ENCODE data around the gene PKP3. TPM values are rescaled to one million over a fixed set of nuclear protein-coding genes. Genes with fewer than 3 reads are reported as not detected.
A peak's percentile ranks its signal among the peaks of the same experiment; 100 is the strongest.
"Not testable (repeated sequence)": the region's sequence is repeated elsewhere in the genome, so short reads cannot be mapped to it uniquely, and the experiment has no call there.

Gene PKP3
- total RNA-seq, 3 donors from 2014 or later = 0.32 to 60.9 (median 36.7) TPM

DNA sequence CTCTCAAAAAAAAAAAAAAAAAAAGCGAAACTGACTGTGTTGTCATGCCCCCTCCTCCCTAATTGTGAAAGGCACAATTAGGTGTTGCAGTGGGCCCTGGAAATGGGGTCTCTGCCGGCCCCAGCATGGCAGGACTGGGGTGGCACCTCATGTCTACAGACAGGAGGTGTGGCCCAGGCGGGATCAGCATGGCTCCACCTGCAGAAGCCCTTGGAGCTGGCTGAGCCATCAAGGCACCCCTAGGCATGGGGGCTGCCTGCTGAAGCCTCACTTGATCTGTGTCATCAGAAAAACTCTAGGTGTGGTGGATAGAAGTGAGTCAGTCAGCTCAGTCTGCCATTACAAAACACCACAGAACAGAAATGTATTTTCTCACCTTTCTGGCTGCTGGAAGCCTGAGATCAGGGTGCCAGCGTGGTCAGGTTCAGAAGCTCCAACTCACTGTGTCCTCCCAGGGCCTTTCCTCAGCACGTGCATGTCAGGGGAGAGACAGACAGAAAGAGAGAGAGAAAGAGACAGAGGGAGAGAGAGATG is 34.8 kb upstream of the PKP3 start:
- intact Hi-C loops (cut with DNase I; ENCODE audit: low total_unique reads) = no loop called here
- Histone ChIP-seq H3K9me3 (peaks cover 4 to 6% of the 10 kb centered on the region in 2 donors), H3K4me3 (no peak overlapping the region), H3K4me1 (peaks cover 6 to 7% of the 10 kb centered on the region in 2 donors), H3K36me3 (no peaks in the 10 kb centered on the region), H3K27ac (no peak overlapping the region), H3K27me3 (peaks cover 0 to 2% of the 10 kb centered on the region in 2 donors)
- TF ChIP-seq, protein P1, sequence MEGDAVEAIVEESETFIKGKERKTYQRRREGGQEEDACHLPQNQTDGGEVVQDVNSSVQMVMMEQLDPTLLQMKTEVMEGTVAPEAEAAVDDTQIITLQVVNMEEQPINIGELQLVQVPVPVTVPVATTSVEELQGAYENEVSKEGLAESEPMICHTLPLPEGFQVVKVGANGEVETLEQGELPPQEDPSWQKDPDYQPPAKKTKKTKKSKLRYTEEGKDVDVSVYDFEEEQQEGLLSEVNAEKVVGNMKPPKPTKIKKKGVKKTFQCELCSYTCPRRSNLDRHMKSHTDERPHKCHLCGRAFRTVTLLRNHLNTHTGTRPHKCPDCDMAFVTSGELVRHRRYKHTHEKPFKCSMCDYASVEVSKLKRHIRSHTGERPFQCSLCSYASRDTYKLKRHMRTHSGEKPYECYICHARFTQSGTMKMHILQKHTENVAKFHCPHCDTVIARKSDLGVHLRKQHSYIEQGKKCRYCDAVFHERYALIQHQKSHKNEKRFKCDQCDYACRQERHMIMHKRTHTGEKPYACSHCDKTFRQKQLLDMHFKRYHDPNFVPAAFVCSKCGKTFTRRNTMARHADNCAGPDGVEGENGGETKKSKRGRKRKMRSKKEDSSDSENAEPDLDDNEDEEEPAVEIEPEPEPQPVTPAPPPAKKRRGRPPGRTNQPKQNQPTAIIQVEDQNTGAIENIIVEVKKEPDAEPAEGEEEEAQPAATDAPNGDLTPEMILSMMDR (IDR thresholded peaks at IDR 0.05) = no peak
- no peak for TF ChIP-seq POLR2A (IDR thresholded peaks at IDR 0.05)
- peak in 1 of 2 donors; percentile 42 for DNase-seq (ENCODE audit: low spot score in 2 of 2)

DNA sequence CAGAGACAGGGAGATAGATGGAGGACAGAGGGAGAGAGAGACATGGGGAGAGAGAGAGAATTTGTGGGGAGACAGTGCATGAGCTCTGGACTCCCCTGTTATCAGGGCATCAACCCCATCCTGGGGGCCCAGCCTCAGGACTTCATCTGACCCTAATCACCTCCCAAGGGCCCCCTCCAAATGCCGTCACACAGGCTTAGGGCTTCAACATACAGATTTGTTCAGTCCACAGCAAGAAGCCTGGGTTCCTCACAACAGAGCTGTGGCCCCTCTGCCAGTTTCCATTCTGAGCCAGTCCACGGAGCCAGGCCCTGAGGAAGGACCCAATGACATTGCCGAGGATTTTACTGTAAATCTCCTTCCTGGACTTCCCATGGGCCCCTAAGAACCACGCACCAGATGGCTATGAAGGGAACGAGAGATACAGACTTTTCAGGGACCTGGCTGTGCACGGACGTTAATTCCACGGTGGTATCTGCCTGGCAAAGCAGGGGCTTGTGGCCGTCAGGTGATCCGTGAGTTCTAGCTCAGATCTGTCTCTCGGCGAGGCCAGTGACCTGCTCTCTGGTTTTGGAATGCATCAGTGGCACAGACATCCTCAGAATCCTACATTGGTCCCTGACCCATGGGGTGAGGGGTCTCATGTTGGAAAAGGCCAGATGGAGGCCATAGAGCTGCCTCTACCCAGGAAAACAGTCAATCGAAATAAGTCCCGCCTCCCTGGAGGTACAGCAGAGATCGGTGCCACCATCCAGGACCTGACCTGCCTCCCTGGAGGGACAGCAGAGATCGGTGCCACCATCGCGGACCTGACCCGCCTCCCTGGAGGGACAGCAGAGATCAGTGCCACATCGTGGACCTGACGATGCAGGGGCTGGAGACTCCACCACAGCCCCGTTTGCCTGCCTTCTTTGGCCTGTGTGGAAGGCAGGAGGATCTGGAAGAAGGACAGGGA is 33.4 kb upstream of the PKP3 start:
- peaks cover 1 to 2% of the 10 kb centered on the region in 2 donors for H3K4me1 ChIP-seq
- TF ChIP-seq, protein P1 (IDR thresholded peaks at IDR 0.05) = no peak
- no peak for TF ChIP-seq POLR2AphosphoS5 (IDR thresholded peaks at IDR 0.05)
- no peak overlapping the region for H3K4me3 ChIP-seq
- DNase-seq (ENCODE audit: low spot score in 2 of 2) = peak in 1 of 2 donors; percentile 31
- intact Hi-C loops (cut with DNase I; ENCODE audit: low total_unique reads) = loop anchor here (5.0 kb wide), 1 partner anchor 63 kb away; the partner anchor contains the start of gene IFITM5
- peaks cover 4 to 6% of the 10 kb centered on the region in 2 donors for H3K9me3 ChIP-seq
- peaks cover 0 to 11% of the 10 kb centered on the region in 2 donors for H3K27me3 ChIP-seq
- no peak overlapping the region for H3K27ac ChIP-seq
- no peaks in the 10 kb centered on the region for H3K36me3 ChIP-seq

DNA sequence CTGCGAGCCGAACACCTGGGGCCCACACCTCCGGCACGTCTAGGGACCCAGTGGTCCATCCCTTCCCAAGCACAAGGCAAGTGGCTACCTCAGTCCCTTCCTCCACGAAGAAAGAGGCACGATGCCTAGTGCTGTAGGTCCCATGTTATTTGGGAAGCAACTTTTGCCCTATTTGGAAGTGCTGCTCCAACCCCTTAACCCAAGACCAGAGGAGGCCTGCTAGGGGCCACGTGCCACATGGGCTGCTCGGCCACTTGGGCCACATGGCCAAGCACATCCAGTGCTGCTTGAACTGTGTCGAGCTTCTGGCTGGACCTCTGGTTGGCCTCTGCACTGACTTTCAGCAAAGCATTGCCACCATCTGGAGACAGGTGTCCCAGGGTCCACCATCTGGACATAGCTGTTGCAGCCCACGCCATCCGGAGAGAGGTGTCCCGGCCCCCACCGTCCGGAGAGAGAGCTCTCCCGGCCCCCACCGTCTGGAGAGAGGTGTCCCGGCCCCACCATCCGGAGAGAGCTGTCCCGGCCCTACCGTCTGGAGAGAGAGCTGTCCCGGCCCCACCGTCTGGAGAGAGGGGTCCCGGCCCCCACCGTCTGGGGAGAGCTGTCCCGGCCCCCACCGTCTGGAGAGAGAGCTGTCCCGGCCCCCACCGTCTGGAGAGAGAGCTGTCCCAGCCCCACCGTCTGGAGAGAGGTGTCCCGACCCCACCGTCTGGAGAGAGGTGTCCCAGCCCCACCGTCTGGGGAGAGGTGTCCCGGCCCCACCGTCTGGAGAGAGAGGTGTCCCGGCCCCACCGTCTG is 31.2 kb upstream of the PKP3 start:
- no peak for DNase-seq (ENCODE audit: low spot score in 2 of 2)
- intact Hi-C loops (cut with DNase I; ENCODE audit: low total_unique reads) = loop anchor here (5.0 kb wide), 1 partner anchor 66 kb away; the partner anchor contains the start of gene IFITM5

DNA sequence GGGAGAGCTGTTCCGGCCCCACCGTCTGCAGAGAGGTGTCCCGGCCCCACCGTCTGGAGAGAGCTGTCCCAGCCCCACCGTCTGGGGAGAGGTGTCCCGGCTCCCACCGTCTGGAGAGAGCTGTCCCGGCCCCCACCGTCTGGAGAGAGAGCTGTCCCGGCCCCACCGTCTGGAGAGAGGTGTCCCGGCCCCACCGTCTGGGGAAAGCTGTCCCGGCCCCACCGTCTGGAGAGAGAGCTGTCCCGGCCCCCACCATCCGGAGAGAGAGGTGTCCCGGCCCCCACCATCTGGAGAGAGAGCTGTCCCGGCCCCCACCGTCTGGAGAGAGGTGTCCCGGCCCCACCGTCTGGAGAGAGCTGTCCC is 30.6 kb upstream of the PKP3 start:
- intact Hi-C loops (cut with DNase I; ENCODE audit: low total_unique reads) = loop anchor here (5.0 kb wide), 1 partner anchor 66 kb away; the partner anchor contains the start of gene IFITM5
- H3K27me3 ChIP-seq = peaks cover 0 to 29% of the 10 kb centered on the region in 2 donors
- not testable (repeated sequence) for H3K4me1 ChIP-seq; H3K9me3 ChIP-seq; H3K36me3 ChIP-seq; DNase-seq (ENCODE audit: low spot score in 2 of 2); H3K27ac ChIP-seq; H3K4me3 ChIP-seq

More for the DNA sequence above, 31.2 kb upstream of the PKP3 start:
- Histone ChIP-seq H3K9me3 (peaks cover 4 to 6% of the 10 kb centered on the region in 2 donors), H3K4me3 (no peak overlapping the region), H3K36me3 (no peaks in the 10 kb centered on the region), H3K27ac (no peak overlapping the region), H3K4me1 (no peaks in the 10 kb centered on the region), H3K27me3 (peaks cover 0 to 24% of the 10 kb centered on the region in 2 donors)
- TF ChIP-seq POLR2AphosphoS5 (IDR thresholded peaks at IDR 0.05) (no peak), POLR2A (IDR thresholded peaks at IDR 0.05) (no peak)
- TF ChIP-seq, protein P1 (IDR thresholded peaks at IDR 0.05) = no peak

DNA sequence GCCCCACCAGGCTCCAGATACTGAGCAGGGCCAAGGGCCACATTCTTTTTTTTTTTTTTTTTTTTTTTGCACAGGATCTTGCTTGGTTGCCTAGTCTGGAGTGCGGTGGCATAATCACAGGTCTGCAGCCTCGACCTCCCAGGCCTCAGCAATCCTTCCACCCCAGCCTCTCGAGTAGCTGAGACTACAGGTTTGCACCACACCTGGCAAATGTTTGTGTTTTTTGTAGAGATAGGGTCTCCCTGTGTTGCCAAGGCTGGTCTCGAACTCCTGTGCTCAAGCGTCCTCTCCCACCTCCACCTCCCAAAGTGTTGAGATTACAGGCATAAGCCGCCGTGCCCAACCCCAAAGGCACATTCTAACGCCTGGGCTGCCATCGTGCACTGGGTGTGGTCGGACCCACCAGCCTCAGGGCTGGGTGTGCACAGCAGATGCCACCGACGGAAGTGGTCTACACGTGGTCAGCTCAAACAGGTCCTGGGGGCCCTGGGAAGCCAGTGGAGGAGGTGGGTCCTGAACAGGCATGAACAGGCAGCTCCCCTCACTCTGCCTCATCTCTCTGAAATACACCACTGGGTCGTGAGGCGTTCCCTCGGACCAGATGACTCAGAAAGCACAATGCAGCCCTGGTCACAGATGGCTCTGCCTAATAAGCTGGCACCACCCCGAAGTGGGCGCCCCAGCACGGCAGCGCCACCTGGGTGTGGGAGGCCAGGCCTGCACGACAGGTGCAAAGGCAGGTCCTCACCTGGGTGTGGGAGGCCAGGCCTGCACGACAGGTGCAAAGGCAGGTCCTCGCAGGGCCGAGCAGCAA is 29.9 kb upstream of the PKP3 start:
- Histone ChIP-seq H3K4me3 (peak overlapping the region in 1 of 3 donors; percentile 5), H3K36me3 (no peaks in the 10 kb centered on the region), H3K27me3 (peaks cover 0 to 32% of the 10 kb centered on the region in 2 donors), H3K9me3 (peaks cover 4 to 6% of the 10 kb centered on the region in 2 donors), H3K4me1 (peaks cover 0 to 4% of the 10 kb centered on the region in 2 donors), H3K27ac (no peak overlapping the region)
- DNase-seq (ENCODE audit: low spot score in 2 of 2) = peak; percentile 71 to 79
- intact Hi-C loops (cut with DNase I; ENCODE audit: low total_unique reads) = loop anchor here (5.0 kb wide), 1 partner anchor 67 kb away; the partner anchor contains the start of gene IFITM5
- TF ChIP-seq POLR2A (IDR thresholded peaks at IDR 0.05) (no peak), POLR2AphosphoS5 (IDR thresholded peaks at IDR 0.05) (no peak)
- TF ChIP-seq, protein P1 (IDR thresholded peaks at IDR 0.05) = peak; percentile 58 to 72 (median 67)

Measured in breast epithelium (tissue), 4 donors.